Ovary (tissue), 9 donors: ENCODE measurements around the gene YRDC. TPM values are rescaled to one million over a fixed set of nuclear protein-coding genes. Genes with fewer than 3 reads are reported as not detected.

ENCODE experiments used
- DNase-seq, 5 donors: peaks; one replicate each; pipeline ENCODE4 v3.0.0-alpha.2; 2019 to 2020
- H3K27ac ChIP-seq, 2 donors: fragments of 200-600 bp; one replicate each; pipeline versions ENCODE4 v1.5.1 to v1.8.0; 2019 to 2022
- H3K27me3 ChIP-seq: fragments of 200-600 bp; one replicate; pipeline ENCODE4 v1.8.0; 2022
- H3K36me3 ChIP-seq: fragments of 200-600 bp; sonication (generic); one replicate; pipeline ENCODE4 v1.5.1; 2019
- H3K4me1 ChIP-seq: one replicate; pipeline ENCODE4 v1.8.1; 2013; ENCODE audit warnings: mild to moderate bottlenecking, moderate library complexity; ENCODE audit not compliant: insufficient read depth
- H3K4me3 ChIP-seq: fragments of 200-600 bp; sonication (generic); one replicate; pipeline ENCODE4 v1.5.1; 2017
- H3K9me3 ChIP-seq, 2 donors: fragments of 200-600 bp in 1 of 2; sonication (generic) in 1 of 2; one replicate each; pipeline versions ENCODE4 v1.5.1 to v1.8.1; 2013 to 2019; ENCODE audit warnings: mild to moderate bottlenecking in 1 of 2, moderate library complexity in 1 of 2
- EP300 ChIP-seq: sonication (generic); formaldehyde crosslinking; IDR thresholded peaks from one replicate; pipeline ENCODE4 v1.6.1; 2017; ENCODE audit warnings: antibody characterized with exemption
- POLR2A ChIP-seq: fragments of 450-650 bp; IDR thresholded peaks from one replicate; pipeline ENCODE4 v1.6.1; 2017; ENCODE audit warnings: antibody characterized with exemption, mild to moderate bottlenecking, moderate library complexity
- WGBS, 3 donors: extraction: QIAGEN DNeasy Blood & Tissue Kit in 1 of 3; methylation state at CpG; one replicate each; pipeline versions ENCODE4 v1.1.5 to v1.1.7; 2013 to 2017; 5-methylcytosine and 5-hydroxymethylcytosine counted together
- intact Hi-C, 4 donors: fragments of 100-400 bp; cut with DNase I; formaldehyde crosslinking; loops; one replicate each; pipeline versions ENCODE4 v1.11.0 to v1.15.1; 2022 to 2023
- polyA plus RNA-seq, 2 donors: library from polyadenylated mRNA; stranded (reverse); fragments of 200-250 nt in 1 of 2; fragments of 350-450 nt in 1 of 2; fragmentation: Illumina TruSeq in 1 of 2; extraction: RNeasy Lipid Tissue Mini Kit (QIAGEN cat#74804) in 1 of 2; gene quantifications; one replicate each; pipeline ENCODE4 v1.2.3, GENCODE V29; 2013 to 2014
- total RNA-seq, 7 donors: library from RNA; depleted of rRNA in 2 of 7; stranded (reverse); fragments of >200 nt in 2 of 7; fragmentation: NEBNext Ultra II Directional in 3 of 7; extraction: Animal tissue kit (Norgen Biotek cat#: 25700) in 3 of 7; gene quantifications; one replicate each; pipeline versions ENCODE4 v1.1.0 to v1.2.4, GENCODE V29; 2016 to 2023
- TF ChIP-seq, protein P1 (sequence below), 3 donors: fragments of 450-650 bp in 2 of 3; fragments of 200-600 bp in 1 of 3; IDR thresholded peaks; one replicate each; pipeline versions ENCODE4 v1.5.1 to v1.8.0; 2016 to 2022; ENCODE audit warnings: antibody characterized with exemption in 3 of 3, mild to moderate bottlenecking in 1 of 3
- donor health status: DM: no; HTN: no; CAD: no; lungs with moderate emphysema.
- donor health status: DM: no; HTN: no; CAD: no.
- donor health status: Bipolar disorder and iron deficiency.
- donor health status: DM: yes; HTN: yes; CAD: no.
- donor health status: DM: no; HTN: no; CAD: no.
- donor health status: DM: yes; HTN: yes; CAD: no.

The YRDC gene
- total and polyA plus RNA-seq, 9 donors, result 7.2 to 15.0 (median 9.5) TPM

DNA sequence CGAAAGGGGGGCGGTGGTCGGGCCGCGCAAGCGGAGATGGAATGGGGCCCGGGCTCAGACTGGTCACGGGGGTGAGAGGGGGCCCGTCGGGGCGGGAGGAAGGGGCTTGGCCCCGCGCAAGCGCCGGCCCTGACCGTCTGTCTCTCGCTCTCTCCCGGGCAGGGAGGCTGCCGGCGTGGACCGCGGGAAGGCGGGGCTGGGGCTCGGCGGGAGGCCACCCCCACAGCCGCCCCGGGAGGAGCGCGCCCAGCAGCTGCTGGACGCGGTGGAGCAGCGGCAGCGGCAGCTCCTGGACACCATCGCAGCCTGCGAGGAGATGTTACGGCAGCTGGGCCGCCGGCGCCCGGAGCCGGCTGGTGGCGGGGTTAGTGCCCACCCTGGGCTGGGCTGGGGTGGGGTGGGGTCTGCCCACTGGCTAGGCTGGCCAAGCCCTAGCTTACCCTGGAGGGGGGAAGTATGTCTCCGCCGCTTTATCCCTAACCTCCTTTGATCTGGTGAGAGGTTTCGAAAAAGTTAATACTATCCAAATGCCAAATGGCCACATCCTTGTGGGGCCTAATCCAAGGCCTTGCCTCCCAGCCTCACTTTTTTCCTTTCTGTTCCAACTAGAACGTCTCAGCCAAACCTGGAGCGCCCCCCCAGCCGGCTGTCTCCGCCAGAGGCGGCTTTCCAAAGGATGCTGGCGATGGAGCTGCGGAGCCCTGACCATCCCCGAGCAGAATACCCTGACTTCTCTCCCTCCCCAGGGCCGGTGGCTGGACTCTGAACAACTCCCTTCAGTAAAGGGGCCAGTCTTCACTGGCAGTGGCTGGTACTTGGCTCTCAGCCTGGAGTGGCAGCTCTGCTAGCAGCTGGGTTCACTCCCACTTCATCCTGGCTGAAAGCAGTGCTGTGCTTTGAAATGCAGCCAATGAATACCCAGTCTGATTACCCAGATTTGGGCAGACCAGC, 636 bp upstream of the YRDC start:
- Histone ChIP-seq H3K36me3 (no peaks in the 10 kb centered on the region), H3K27ac (peak overlapping the region; percentile 89 to 90), H3K4me1 (peaks cover 10% of the 10 kb centered on the region), H3K9me3 (no peaks in the 10 kb centered on the region), H3K4me3 (peak overlapping the region; percentile 63), H3K27me3 (no peaks in the 10 kb centered on the region)
- TF ChIP-seq POLR2A (no peak), EP300 (no peak)
- TF ChIP-seq, protein P1, sequence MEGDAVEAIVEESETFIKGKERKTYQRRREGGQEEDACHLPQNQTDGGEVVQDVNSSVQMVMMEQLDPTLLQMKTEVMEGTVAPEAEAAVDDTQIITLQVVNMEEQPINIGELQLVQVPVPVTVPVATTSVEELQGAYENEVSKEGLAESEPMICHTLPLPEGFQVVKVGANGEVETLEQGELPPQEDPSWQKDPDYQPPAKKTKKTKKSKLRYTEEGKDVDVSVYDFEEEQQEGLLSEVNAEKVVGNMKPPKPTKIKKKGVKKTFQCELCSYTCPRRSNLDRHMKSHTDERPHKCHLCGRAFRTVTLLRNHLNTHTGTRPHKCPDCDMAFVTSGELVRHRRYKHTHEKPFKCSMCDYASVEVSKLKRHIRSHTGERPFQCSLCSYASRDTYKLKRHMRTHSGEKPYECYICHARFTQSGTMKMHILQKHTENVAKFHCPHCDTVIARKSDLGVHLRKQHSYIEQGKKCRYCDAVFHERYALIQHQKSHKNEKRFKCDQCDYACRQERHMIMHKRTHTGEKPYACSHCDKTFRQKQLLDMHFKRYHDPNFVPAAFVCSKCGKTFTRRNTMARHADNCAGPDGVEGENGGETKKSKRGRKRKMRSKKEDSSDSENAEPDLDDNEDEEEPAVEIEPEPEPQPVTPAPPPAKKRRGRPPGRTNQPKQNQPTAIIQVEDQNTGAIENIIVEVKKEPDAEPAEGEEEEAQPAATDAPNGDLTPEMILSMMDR (IDR thresholded peaks at IDR 0.05), result no peak
- WGBS, 3 donors, result 1% methylated on average over 49 to 54 of the region's 54 CpGs
- DNase-seq, result peak; percentile 58 to 75 (median 68)
- intact Hi-C loops, result loop anchor here in 1 of 4 donors (5.0 kb wide), 2 partner anchors 54 to 261 kb away; no protein-coding TSS in a partner anchor

DNA sequence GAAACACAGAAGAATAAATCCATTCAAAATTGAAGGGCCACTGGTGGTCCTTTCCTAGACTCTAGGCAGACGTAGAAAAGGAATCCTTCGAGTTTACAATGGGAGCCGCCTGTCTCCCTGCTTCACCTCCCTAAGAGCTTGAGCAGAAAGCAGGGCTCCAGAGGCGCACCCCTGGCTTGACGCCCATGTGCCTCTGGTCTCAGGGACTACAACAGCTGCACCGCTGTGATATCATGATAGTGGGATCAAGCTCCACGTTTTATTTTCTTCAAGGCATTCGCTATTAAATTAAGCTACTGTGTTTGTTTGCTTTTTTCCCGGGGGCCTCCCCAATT, 821 bp downstream of the YRDC start:
- Histone ChIP-seq H3K27me3 (no peaks in the 10 kb centered on the region), H3K36me3 (no peaks in the 10 kb centered on the region), H3K4me1 (peaks cover 10% of the 10 kb centered on the region), H3K4me3 (peak overlapping the region; percentile 63), H3K27ac (peak overlapping the region in 1 of 2 donors; percentile 89), H3K9me3 (no peaks in the 10 kb centered on the region)
- DNase-seq, result peak in 3 of 5 donors; percentile 30 to 47 (median 34)
- TF ChIP-seq, protein P1 (IDR thresholded peaks at IDR 0.05), result no peak
- TF ChIP-seq POLR2A, result no peak
- TF ChIP-seq EP300, result no peak
- WGBS, 3 donors, result 4 to 5% (median 4%) methylated on average over 9 of the region's 9 CpGs
- intact Hi-C loops, result loop anchor here in 1 of 4 donors (5.0 kb wide), 2 partner anchors 55 to 260 kb away; no protein-coding TSS in a partner anchor

DNA sequence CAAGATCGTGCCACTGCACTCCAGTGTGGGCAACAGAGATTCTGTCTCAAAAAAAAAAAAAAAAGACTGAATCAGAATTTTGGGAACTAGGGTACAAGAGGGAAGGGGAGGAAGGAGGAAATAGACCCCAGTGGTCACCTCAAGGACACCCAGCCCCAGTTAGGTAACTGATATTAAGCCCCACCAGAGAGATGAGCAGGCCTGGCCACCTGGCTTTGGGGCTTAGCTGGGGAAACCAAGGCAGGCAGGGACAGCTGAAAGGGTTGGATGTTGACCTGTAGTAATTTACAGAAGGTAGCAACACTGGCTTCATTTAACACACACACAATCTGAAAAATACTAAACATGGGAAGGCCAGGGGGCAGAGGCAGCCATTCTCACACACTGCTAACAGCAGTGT, 5.6 kb downstream of the YRDC start:
- Histone ChIP-seq H3K27ac (no peak overlapping the region), H3K36me3 (no peaks in the 10 kb centered on the region), H3K4me1 (peaks cover 6% of the 10 kb centered on the region), H3K9me3 (no peaks in the 10 kb centered on the region), H3K4me3 (no peak overlapping the region), H3K27me3 (no peaks in the 10 kb centered on the region)
- WGBS, 3 donors, result 89 to 92% (median 90%) methylated on average over 1 of the region's 1 CpG
- DNase-seq, result no peak
- TF ChIP-seq, protein P1 (IDR thresholded peaks at IDR 0.05), result no peak
- no peak for TF ChIP-seq EP300
- TF ChIP-seq POLR2A, result no peak
- intact Hi-C loops, result no loop called here

DNA sequence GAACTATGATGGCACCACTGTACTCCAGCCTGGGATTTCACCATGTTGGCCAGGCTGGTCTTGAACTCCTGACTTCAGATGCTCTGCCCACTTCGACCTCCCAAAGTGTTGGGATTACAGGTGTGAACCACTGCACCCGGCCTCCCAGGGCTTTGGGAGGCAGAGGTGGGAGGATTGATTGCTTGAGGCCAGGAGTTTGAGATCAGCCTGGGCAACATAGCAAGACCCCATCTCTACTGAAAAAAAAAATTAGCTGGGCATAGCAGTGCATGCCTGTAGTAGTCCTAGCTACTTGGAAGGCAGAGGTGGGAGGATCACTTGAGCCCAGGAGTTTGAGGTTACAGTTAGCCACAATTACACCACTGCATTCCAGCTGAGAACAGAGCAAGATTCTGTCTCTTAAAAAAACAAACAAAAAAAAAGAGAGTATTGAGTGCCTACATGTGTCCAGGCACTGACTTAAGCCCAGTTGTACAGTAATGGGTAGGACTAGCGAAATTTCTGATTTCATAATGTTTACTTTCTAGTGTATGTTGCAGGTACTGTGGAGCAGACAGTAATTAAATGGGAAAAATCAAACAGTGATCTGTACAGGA, 10.2 kb downstream of the YRDC start:
- 79 to 91% (median 79%) methylated on average over 3 of the region's 3 CpGs for WGBS, 3 donors
- intact Hi-C loops, result no loop called here
- Histone ChIP-seq H3K36me3 (no peaks in the 10 kb centered on the region), H3K27ac (no peak overlapping the region), H3K27me3 (no peaks in the 10 kb centered on the region), H3K4me3 (no peak overlapping the region), H3K4me1 (peaks cover 5% of the 10 kb centered on the region), H3K9me3 (no peaks in the 10 kb centered on the region)
- no peak for DNase-seq
- no peak for TF ChIP-seq EP300
- TF ChIP-seq POLR2A, result no peak
- TF ChIP-seq, protein P1 (IDR thresholded peaks at IDR 0.05), result no peak
